ENCODE data around the gene CCDC87. TPM values are rescaled to one million over a fixed set of nuclear protein-coding genes. Genes with fewer than 3 reads are reported as not detected.
"Not testable (repeated sequence)": the region's sequence is repeated elsewhere in the genome, so short reads cannot be mapped to it uniquely, and the experiment has no call there.

The CCDC87 gene
- total RNA-seq (2014; rRNA removed; shearing (Covaris generic)): 0.04 and 0.56 TPM in 2 replicates

GRCh38 chr11:66592457-66593302 is at the start of gene CCDC87, which contains the start of gene CCS:
TSS of gene CCDC87 (minus strand) at chr11:66593063. CDS start at chr11:66593015, 48 bp downstream.
TSS of gene CCS (plus strand) at chr11:66593185. CDS start at chr11:66593262, 77 bp downstream.
- peak; percentile 92 for DNase-seq (ENCODE audit: low spot score)

- no peak for DNase-seq (ENCODE audit: low spot score)
Observed at GRCh38 chr11:66641834-66642233, 49.0 kb upstream of the CCDC87 start.

- not testable (repeated sequence) for DNase-seq (ENCODE audit: low spot score)
Observed at GRCh38 chr11:66639814-66640340, 47.0 kb upstream of the CCDC87 start.

GRCh38 chr11:66639066-66639813 is 46.4 kb upstream of the CCDC87 start:
- DNase-seq (ENCODE audit: low spot score): peak; percentile 16

GRCh38 chr11:66638177-66639065 is 45.6 kb upstream of the CCDC87 start, which contains the start of gene RBM4:
TSS of gene RBM4 (plus strand) at chr11:66638703. CDS start at chr11:66639712, 1,009 bp downstream.
- DNase-seq (ENCODE audit: low spot score): peak; percentile 99

- DNase-seq (ENCODE audit: low spot score): no peak
Observed at GRCh38 chr11:66637557-66638176, 44.8 kb upstream of the CCDC87 start.

GRCh38 chr11:66636411-66636810 is 43.5 kb upstream of the CCDC87 start:
- DNase-seq (ENCODE audit: low spot score): no peak

GRCh38 chr11:66632952-66633351 is 40.1 kb upstream of the CCDC87 start:
- no peak for DNase-seq (ENCODE audit: low spot score)

GRCh38 chr11:66631883-66632282 is 39.0 kb upstream of the CCDC87 start:
- no peak for DNase-seq (ENCODE audit: low spot score)

GRCh38 chr11:66629356-66629755 is 36.5 kb upstream of the CCDC87 start:
- no peak for DNase-seq (ENCODE audit: low spot score)

- no peak for DNase-seq (ENCODE audit: low spot score)
Observed at GRCh38 chr11:66628061-66628603, 35.3 kb upstream of the CCDC87 start.

GRCh38 chr11:66626926-66627325 is 34.1 kb upstream of the CCDC87 start:
- DNase-seq (ENCODE audit: low spot score): no peak

GRCh38 chr11:66626382-66626781 is 33.5 kb upstream of the CCDC87 start:
- no peak for DNase-seq (ENCODE audit: low spot score)

GRCh38 chr11:66625752-66626149 is 32.9 kb upstream of the CCDC87 start:
- DNase-seq (ENCODE audit: low spot score): no peak

GRCh38 chr11:66625041-66625751 is 32.3 kb upstream of the CCDC87 start:
- DNase-seq (ENCODE audit: low spot score): no peak

GRCh38 chr11:66624450-66624849 is 31.6 kb upstream of the CCDC87 start:
- DNase-seq (ENCODE audit: low spot score): no peak

GRCh38 chr11:66619080-66619554 is 26.3 kb upstream of the CCDC87 start:
- DNase-seq (ENCODE audit: low spot score): no peak

- DNase-seq (ENCODE audit: low spot score): no peak
Observed at GRCh38 chr11:66617155-66617834, 24.4 kb upstream of the CCDC87 start.

Data from H4 (cell line).